Neural cell (in vitro differentiated cells): Measurements from ENCODE around the gene HLA-DQB2. TPM values are rescaled to one million over a fixed set of nuclear protein-coding genes. Genes with fewer than 3 reads are reported as not detected.

Source experiments
- H2AFZ ChIP-seq: fragments of 200-600, 300-800 bp; sonication (generic), shearing (Covaris generic); 2 replicates; pipeline ENCODE4 v1.6.0; 2014; ENCODE audit warnings: low read depth, mild to moderate bottlenecking, antibody characterized with exemption, low read length, moderate library complexity
- H3F3A ChIP-seq: fragments of 200-600 bp; shearing (Covaris generic); 2 replicates; pipeline ENCODE4 v1.6.1; 2016; ENCODE audit warnings: mild to moderate bottlenecking, moderate library complexity, mixed read lengths, antibody characterized with exemption, low read length; ENCODE audit not compliant: insufficient read depth, poor library complexity, severe bottlenecking
- H3K27ac ChIP-seq: fragments of 200-600, 300-800 bp; sonication (generic), shearing (Covaris generic); 2 replicates; pipeline ENCODE4 v1.5.1; 2014; ENCODE audit warnings: mild to moderate bottlenecking, low read length, moderate library complexity
- H3K27me3 ChIP-seq: fragments of 300-800, 200-600 bp; sonication (generic), shearing (Covaris generic); 2 replicates; pipeline ENCODE4 v1.6.0; 2014; ENCODE audit warnings: mild to moderate bottlenecking, low read depth, low read length, moderate library complexity; ENCODE audit not compliant: insufficient read depth
- H3K36me3 ChIP-seq: fragments of 300-800, 200-600 bp; sonication (generic), shearing (Covaris generic); 2 replicates; pipeline ENCODE4 v1.5.1; 2014; ENCODE audit warnings: mild to moderate bottlenecking, antibody characterized with exemption, low read length, moderate library complexity; ENCODE audit not compliant: insufficient read depth
- H3K4me2 ChIP-seq: fragments of 300-800, 200-600 bp; sonication (generic), shearing (Covaris generic); 2 replicates; pipeline ENCODE4 v1.6.0; 2014; ENCODE audit warnings: mild to moderate bottlenecking, low read length
- H3K4me3 ChIP-seq: fragments of 300-800, 200-600 bp; sonication (generic), shearing (Covaris generic); 2 replicates; pipeline ENCODE4 v1.5.1; 2014; ENCODE audit warnings: mild to moderate bottlenecking, low read length, moderate library complexity
- H3K79me2 ChIP-seq: fragments of 200-600 bp; shearing (Covaris generic); replicated peaks from 2 replicates; pipeline ENCODE4 v1.6.0; 2014; ENCODE audit warnings: mild to moderate bottlenecking, low read length, moderate library complexity; ENCODE audit not compliant: insufficient read depth
- H3K9ac ChIP-seq: fragments of 300-800, 200-600 bp; sonication (generic), shearing (Covaris generic); 2 replicates; pipeline ENCODE4 v1.6.1; 2016; ENCODE audit warnings: mild to moderate bottlenecking, low read length, mixed read lengths
- H3K9me2 ChIP-seq: fragments of 200-600 bp; shearing (Covaris generic); 2 replicates; pipeline ENCODE4 v1.6.1; 2016; ENCODE audit warnings: mild to moderate bottlenecking, low read length, mixed read lengths; ENCODE audit not compliant: insufficient read depth
- H3K9me3 ChIP-seq: fragments of 200-600, 300-800 bp; sonication (generic), shearing (Covaris generic); 2 replicates; pipeline ENCODE4 v1.6.1; 2016; ENCODE audit warnings: mild to moderate bottlenecking, mixed run types, low read length, moderate library complexity, mixed read lengths
- H4K20me1 ChIP-seq: fragments of 200-600 bp; shearing (Covaris generic); 2 replicates; pipeline ENCODE4 v1.6.1; 2016; ENCODE audit warnings: mild to moderate bottlenecking, mixed run types; ENCODE audit not compliant: insufficient read depth
- CTCF ChIP-seq: fragments of 450-650 bp; IDR thresholded peaks from 2 replicates; pipeline ENCODE4 v1.5.1; 2014; ENCODE audit warnings: antibody characterized with exemption, mild to moderate bottlenecking, moderate library complexity; ENCODE audit not compliant: poor library complexity, severe bottlenecking
- EP300 ChIP-seq: fragments of 450-650 bp; conservative IDR thresholded peaks from 2 replicates; pipeline ENCODE4 v1.6.1; 2014; ENCODE audit warnings: antibody characterized with exemption, mild to moderate bottlenecking, moderate library complexity; ENCODE audit not compliant: poor library complexity, severe bottlenecking
- EZH2 ChIP-seq: fragments of 200-600, 300-800 bp; shearing (Covaris generic), sonication (generic); IDR thresholded peaks from 2 replicates; pipeline ENCODE4 v1.6.1; 2014; ENCODE audit warnings: antibody characterized with exemption, low read length, borderline replicate concordance, mild to moderate bottlenecking; ENCODE audit not compliant: insufficient read depth, poor library complexity, severe bottlenecking
- MXI1 ChIP-seq: fragments of 450-650 bp; conservative IDR thresholded peaks from 2 replicates; pipeline ENCODE4 v1.6.1; 2014; ENCODE audit warnings: antibody characterized with exemption, mild to moderate bottlenecking; ENCODE audit not compliant: poor library complexity, severe bottlenecking
- POLR2AphosphoS5 ChIP-seq: IDR thresholded peaks from 2 replicates; pipeline ENCODE4 v1.6.1; 2012
- RAD21 ChIP-seq: fragments of 450-650 bp; conservative IDR thresholded peaks from 2 replicates; pipeline ENCODE4 v1.6.1; 2014; ENCODE audit warnings: antibody characterized with exemption, mild to moderate bottlenecking, moderate library complexity
- SMC3 ChIP-seq: fragments of 450-650 bp; conservative IDR thresholded peaks from 2 replicates; pipeline ENCODE4 v1.6.1; 2014; ENCODE audit warnings: antibody characterized with exemption, mild to moderate bottlenecking, moderate library complexity; ENCODE audit not compliant: poor library complexity
- TAF1 ChIP-seq: IDR thresholded peaks from 2 replicates; pipeline ENCODE4 v1.6.1; 2012; ENCODE audit warnings: low read depth
- polyA plus RNA-seq: library from polyadenylated mRNA; depleted of rRNA; stranded (reverse); fragments of >200 nt; gene quantifications from 2 replicates; pipeline ENCODE4 v1.2.3, GENCODE V29; 2014
- TF ChIP-seq, protein P1 (sequence below): IDR thresholded peaks from 2 replicates; pipeline ENCODE4 v1.6.1; 2012; ENCODE audit warnings: borderline replicate concordance

Gene HLA-DQB2
- polyA plus RNA-seq, 1 donor from 2014 or later = not detected

DNA sequence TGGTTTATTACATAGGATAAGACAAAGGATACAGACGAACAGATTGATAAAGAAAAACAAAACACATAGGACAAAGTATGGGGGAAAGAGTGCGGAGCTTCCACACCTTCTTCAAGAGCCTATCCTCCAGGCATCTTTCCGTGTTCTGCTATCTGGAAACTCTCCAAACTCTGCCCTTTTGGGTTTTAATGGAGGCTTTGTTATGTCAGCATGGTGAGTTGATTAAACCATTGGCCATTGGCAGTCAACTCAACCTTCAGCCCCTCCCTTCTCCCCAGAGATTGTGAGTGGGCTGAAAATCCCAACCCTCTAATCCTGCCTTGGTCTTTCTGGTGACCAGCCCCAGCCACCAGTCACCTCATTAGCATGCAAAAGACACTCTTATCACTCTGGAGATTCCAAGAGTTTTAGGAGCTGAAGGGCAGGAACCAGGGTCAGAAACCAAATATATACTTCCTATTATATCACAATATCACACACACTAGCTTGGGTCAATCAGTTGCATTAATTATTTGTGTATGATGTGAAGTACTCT, 29.6 kb upstream of the HLA-DQB2 start:
- H3K9ac ChIP-seq = no peak overlapping the region
- H3K27ac ChIP-seq = no peak overlapping the region
- no peaks in the 10 kb centered on the region for H3K9me3 ChIP-seq
- H3K36me3 ChIP-seq = no peaks in the 10 kb centered on the region
- H4K20me1 ChIP-seq = no peaks in the 10 kb centered on the region
- H3K9me2 ChIP-seq = no peaks in the 10 kb centered on the region
- no peaks in the 10 kb centered on the region for H3K27me3 ChIP-seq
- no peak overlapping the region for H3K4me2 ChIP-seq
- H3K79me2 ChIP-seq = no peaks in the 10 kb centered on the region
- H3K4me3 ChIP-seq = no peak overlapping the region
- no peak for TF ChIP-seq MXI1
- TF ChIP-seq, protein P1, sequence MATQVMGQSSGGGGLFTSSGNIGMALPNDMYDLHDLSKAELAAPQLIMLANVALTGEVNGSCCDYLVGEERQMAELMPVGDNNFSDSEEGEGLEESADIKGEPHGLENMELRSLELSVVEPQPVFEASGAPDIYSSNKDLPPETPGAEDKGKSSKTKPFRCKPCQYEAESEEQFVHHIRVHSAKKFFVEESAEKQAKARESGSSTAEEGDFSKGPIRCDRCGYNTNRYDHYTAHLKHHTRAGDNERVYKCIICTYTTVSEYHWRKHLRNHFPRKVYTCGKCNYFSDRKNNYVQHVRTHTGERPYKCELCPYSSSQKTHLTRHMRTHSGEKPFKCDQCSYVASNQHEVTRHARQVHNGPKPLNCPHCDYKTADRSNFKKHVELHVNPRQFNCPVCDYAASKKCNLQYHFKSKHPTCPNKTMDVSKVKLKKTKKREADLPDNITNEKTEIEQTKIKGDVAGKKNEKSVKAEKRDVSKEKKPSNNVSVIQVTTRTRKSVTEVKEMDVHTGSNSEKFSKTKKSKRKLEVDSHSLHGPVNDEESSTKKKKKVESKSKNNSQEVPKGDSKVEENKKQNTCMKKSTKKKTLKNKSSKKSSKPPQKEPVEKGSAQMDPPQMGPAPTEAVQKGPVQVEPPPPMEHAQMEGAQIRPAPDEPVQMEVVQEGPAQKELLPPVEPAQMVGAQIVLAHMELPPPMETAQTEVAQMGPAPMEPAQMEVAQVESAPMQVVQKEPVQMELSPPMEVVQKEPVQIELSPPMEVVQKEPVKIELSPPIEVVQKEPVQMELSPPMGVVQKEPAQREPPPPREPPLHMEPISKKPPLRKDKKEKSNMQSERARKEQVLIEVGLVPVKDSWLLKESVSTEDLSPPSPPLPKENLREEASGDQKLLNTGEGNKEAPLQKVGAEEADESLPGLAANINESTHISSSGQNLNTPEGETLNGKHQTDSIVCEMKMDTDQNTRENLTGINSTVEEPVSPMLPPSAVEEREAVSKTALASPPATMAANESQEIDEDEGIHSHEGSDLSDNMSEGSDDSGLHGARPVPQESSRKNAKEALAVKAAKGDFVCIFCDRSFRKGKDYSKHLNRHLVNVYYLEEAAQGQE = no peak
- no peak for TF ChIP-seq POLR2AphosphoS5
- TF ChIP-seq EZH2 = no peak
- TF ChIP-seq TAF1 = no peak
- TF ChIP-seq EP300 = no peak
- no peak for TF ChIP-seq CTCF
- TF ChIP-seq RAD21 = no peak
- TF ChIP-seq SMC3 = no peak
- no peaks in the 10 kb centered on the region for H3F3A ChIP-seq
- H2AFZ ChIP-seq = no peak overlapping the region

GRCh38 chr6:32790306-32790705, 27.0 kb upstream of the HLA-DQB2 start:
- Histone ChIP-seq H3K36me3 (no peaks in the 10 kb centered on the region), H3K27me3 (no peaks in the 10 kb centered on the region), H3F3A (no peaks in the 10 kb centered on the region), H3K9me2 (no peaks in the 10 kb centered on the region), H3K4me3 (no peak overlapping the region), H4K20me1 (no peaks in the 10 kb centered on the region), H2AFZ (no peak overlapping the region), H3K79me2 (no peaks in the 10 kb centered on the region), H3K27ac (no peak overlapping the region), H3K4me2 (no peak overlapping the region), H3K9me3 (no peaks in the 10 kb centered on the region), H3K9ac (no peak overlapping the region)
- no peak for TF ChIP-seq SMC3
